Activated naive CD4-positive, alpha-beta T cell treated with anti-CD3 and anti-CD28 coated beads, Interleukin-2, amount 50 U/mL, for 24 hours (primary cell): ENCODE measurements around the gene CYP11A1.

Source experiments
- H3K27ac Mint-ChIP-seq: one replicate; pipeline ENCODE4 v1.8.0; 2021; ENCODE audit warnings: mild to moderate bottlenecking, mixed read lengths
- H3K27me3 Mint-ChIP-seq: one replicate; pipeline ENCODE4 v1.8.0; 2021; ENCODE audit warnings: mixed read lengths
- H3K36me3 Mint-ChIP-seq: one replicate; pipeline ENCODE4 v1.8.0; 2021; ENCODE audit warnings: mixed read lengths
- H3K4me1 Mint-ChIP-seq: one replicate; pipeline ENCODE4 v1.8.0; 2021; ENCODE audit warnings: mixed read lengths
- H3K4me3 Mint-ChIP-seq: one replicate; pipeline ENCODE4 v1.8.0; 2021; ENCODE audit warnings: mild to moderate bottlenecking, mixed read lengths
- H3K9me3 Mint-ChIP-seq: one replicate; pipeline ENCODE4 v1.8.0; 2021; ENCODE audit warnings: mixed read lengths

CYP11A1 gene

GRCh38 chr15:74303741-74304309 lies 63.6 kb downstream of the CYP11A1 start:
- H3K4me3 Mint-ChIP-seq = no peak overlapping the region
- H3K4me1 Mint-ChIP-seq = no peaks in the 10 kb centered on the region
- H3K9me3 Mint-ChIP-seq = no peaks in the 10 kb centered on the region
- no peaks in the 10 kb centered on the region for H3K36me3 Mint-ChIP-seq
- no peak overlapping the region for H3K27ac Mint-ChIP-seq
- H3K27me3 Mint-ChIP-seq = peaks cover 22% of the 10 kb centered on the region

- Mint-ChIP-seq H3K9me3 (no peaks in the 10 kb centered on the region), H3K4me3 (no peak overlapping the region), H3K36me3 (no peaks in the 10 kb centered on the region), H3K4me1 (no peaks in the 10 kb centered on the region), H3K27me3 (peaks cover 22% of the 10 kb centered on the region), H3K27ac (peak overlapping the region; percentile 30)
Observed at GRCh38 chr15:74302821-74303359, 64.6 kb downstream of the CYP11A1 start.

- H3K36me3 Mint-ChIP-seq = no peaks in the 10 kb centered on the region
- H3K9me3 Mint-ChIP-seq = no peaks in the 10 kb centered on the region
- H3K4me3 Mint-ChIP-seq = no peak overlapping the region
- no peaks in the 10 kb centered on the region for H3K4me1 Mint-ChIP-seq
- no peak overlapping the region for H3K27ac Mint-ChIP-seq
- H3K27me3 Mint-ChIP-seq = peaks cover 22% of the 10 kb centered on the region
Observed at GRCh38 chr15:74301583-74302361, 65.7 kb downstream of the CYP11A1 start.

- H3K4me3 Mint-ChIP-seq = no peak overlapping the region
- H3K36me3 Mint-ChIP-seq = no peaks in the 10 kb centered on the region
- no peak overlapping the region for H3K27ac Mint-ChIP-seq
- peaks cover 14% of the 10 kb centered on the region for H3K27me3 Mint-ChIP-seq
- no peaks in the 10 kb centered on the region for H3K9me3 Mint-ChIP-seq
- no peaks in the 10 kb centered on the region for H3K4me1 Mint-ChIP-seq
Observed at GRCh38 chr15:74300057-74300795, 67.2 kb downstream of the CYP11A1 start.

- H3K27ac Mint-ChIP-seq = no peak overlapping the region
- no peaks in the 10 kb centered on the region for H3K36me3 Mint-ChIP-seq
- peaks cover 19% of the 10 kb centered on the region for H3K27me3 Mint-ChIP-seq
- H3K4me3 Mint-ChIP-seq = no peak overlapping the region
- H3K4me1 Mint-ChIP-seq = no peaks in the 10 kb centered on the region
- no peaks in the 10 kb centered on the region for H3K9me3 Mint-ChIP-seq
Observed at GRCh38 chr15:74297887-74298286, 69.6 kb downstream of the CYP11A1 start.

- Mint-ChIP-seq H3K27ac (no peak overlapping the region), H3K4me3 (no peak overlapping the region), H3K9me3 (peaks cover 9% of the 10 kb centered on the region), H3K27me3 (peaks cover 20% of the 10 kb centered on the region), H3K36me3 (no peaks in the 10 kb centered on the region), H3K4me1 (peaks cover 4% of the 10 kb centered on the region)
Observed at GRCh38 chr15:74295800-74296199, 71.6 kb downstream of the CYP11A1 start.

GRCh38 chr15:74294010-74294409 lies 73.4 kb downstream of the CYP11A1 start:
- H3K4me3 Mint-ChIP-seq = no peak overlapping the region
- H3K9me3 Mint-ChIP-seq = peaks cover 9% of the 10 kb centered on the region
- no peaks in the 10 kb centered on the region for H3K36me3 Mint-ChIP-seq
- H3K27me3 Mint-ChIP-seq = peaks cover 17% of the 10 kb centered on the region
- H3K4me1 Mint-ChIP-seq = peaks cover 4% of the 10 kb centered on the region
- no peak overlapping the region for H3K27ac Mint-ChIP-seq

GRCh38 chr15:74293021-74293810 lies 74.2 kb downstream of the CYP11A1 start:
- H3K4me1 Mint-ChIP-seq = peaks cover 4% of the 10 kb centered on the region
- peaks cover 17% of the 10 kb centered on the region for H3K27me3 Mint-ChIP-seq
- no peak overlapping the region for H3K27ac Mint-ChIP-seq

GRCh38 chr15:74291101-74292071 lies 76.1 kb downstream of the CYP11A1 start:
- Mint-ChIP-seq H3K4me3 (no peak overlapping the region), H3K27me3 (peaks cover 20% of the 10 kb centered on the region), H3K9me3 (peaks cover 9% of the 10 kb centered on the region), H3K27ac (peak overlapping the region; percentile 13), H3K4me1 (peaks cover 4% of the 10 kb centered on the region), H3K36me3 (no peaks in the 10 kb centered on the region)

More at GRCh38 chr15:74293021-74293810, 74.2 kb downstream of the CYP11A1 start:
- Mint-ChIP-seq H3K4me3 (no peak overlapping the region), H3K36me3 (no peaks in the 10 kb centered on the region), H3K9me3 (peaks cover 9% of the 10 kb centered on the region)

GRCh38 chr15:74290645-74291044 lies 76.8 kb downstream of the CYP11A1 start:
- no peak overlapping the region for H3K4me3 Mint-ChIP-seq
- peaks cover 9% of the 10 kb centered on the region for H3K9me3 Mint-ChIP-seq
- H3K27ac Mint-ChIP-seq = no peak overlapping the region
- no peaks in the 10 kb centered on the region for H3K36me3 Mint-ChIP-seq
- peaks cover 4% of the 10 kb centered on the region for H3K4me1 Mint-ChIP-seq
- H3K27me3 Mint-ChIP-seq = peaks cover 21% of the 10 kb centered on the region

- H3K4me3 Mint-ChIP-seq = no peak overlapping the region
Observed at GRCh38 chr15:74289671-74290070, 77.8 kb downstream of the CYP11A1 start.

More at GRCh38 chr15:74289671-74290070, 77.8 kb downstream of the CYP11A1 start:
- Mint-ChIP-seq H3K9me3 (peaks cover 9% of the 10 kb centered on the region), H3K36me3 (no peaks in the 10 kb centered on the region), H3K27ac (no peak overlapping the region), H3K4me1 (peaks cover 4% of the 10 kb centered on the region), H3K27me3 (peaks cover 17% of the 10 kb centered on the region)
